Activated gamma-delta T cell treated with Interleukin-2 at 50 U/mL for 16 hours (primary cell): Measurements from ENCODE around the gene ZNF385B.
"Not testable (repeated sequence)": the region's sequence is repeated elsewhere in the genome, so short reads cannot be mapped to it uniquely, and the experiment has no call there.

Experiments
- DNase-seq: peaks from one replicate; pipeline ENCODE4 v3.0.0-alpha.2; 2020

Gene ZNF385B

DNA sequence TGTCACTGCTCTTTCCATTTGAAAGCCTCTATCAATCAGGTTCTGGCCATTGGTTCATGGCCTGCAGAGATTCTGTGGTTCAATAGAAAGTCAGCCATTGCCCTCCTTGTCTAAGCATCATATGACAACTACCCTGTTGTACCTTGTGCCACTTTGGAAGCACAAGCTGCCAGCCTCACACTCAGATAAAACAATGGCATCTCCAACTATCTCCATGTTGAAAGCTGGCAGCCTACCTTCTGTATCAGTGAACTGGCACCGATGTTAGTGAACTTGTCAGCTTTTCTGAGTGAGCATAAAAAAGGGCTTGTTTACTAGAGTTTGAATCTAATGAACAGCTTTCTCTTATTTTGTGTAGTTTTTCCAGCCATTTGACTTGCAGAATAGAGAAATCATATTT lies 393.5 kb downstream of the ZNF385B start:
- no peak for DNase-seq

- no peak for DNase-seq
Measured at GRCh38 chr2:179467111-179467510, 394.3 kb downstream of the ZNF385B start.

DNA sequence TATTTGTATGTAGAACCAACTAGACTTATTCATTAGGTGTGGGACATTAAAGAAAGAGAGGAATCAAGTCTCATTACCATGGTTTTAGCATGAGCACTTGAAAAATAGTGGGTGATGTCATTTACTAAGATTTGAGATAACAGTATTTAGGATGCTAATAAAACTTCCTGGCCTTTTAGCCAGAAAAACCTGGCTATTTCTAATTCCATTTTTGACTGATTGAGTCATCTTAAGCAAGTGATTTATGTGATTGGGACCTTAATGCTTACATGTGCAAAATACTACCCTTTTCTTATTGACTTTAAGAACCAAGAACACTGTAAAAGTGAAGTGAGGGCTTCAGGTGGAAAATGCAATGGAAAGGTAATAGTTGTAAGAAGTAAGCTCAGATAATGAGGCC lies 400.0 kb downstream of the ZNF385B start:
- no peak for DNase-seq

GRCh38 chr2:179460181-179460929 lies 401.1 kb downstream of the ZNF385B start:
- no peak for DNase-seq

DNA sequence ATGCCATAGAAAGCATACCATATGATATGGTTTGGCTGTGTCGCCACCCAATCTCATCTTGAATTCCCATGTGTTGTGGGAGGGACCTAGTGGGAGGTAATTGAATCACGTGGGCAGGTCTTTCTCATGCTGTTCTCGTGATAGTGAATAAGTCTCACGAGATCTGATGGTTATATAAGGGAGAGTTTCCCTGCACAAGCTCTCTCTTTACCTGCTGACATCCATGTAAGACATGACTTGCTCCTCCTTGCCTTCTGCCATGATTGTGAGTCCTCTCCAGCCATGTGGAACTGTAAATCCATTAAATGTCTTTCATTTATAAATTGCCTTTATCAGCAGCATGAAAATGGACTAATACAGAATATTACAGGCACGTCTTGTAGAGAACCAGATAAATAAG lies 403.3 kb downstream of the ZNF385B start:
- not testable (repeated sequence) for DNase-seq

DNA sequence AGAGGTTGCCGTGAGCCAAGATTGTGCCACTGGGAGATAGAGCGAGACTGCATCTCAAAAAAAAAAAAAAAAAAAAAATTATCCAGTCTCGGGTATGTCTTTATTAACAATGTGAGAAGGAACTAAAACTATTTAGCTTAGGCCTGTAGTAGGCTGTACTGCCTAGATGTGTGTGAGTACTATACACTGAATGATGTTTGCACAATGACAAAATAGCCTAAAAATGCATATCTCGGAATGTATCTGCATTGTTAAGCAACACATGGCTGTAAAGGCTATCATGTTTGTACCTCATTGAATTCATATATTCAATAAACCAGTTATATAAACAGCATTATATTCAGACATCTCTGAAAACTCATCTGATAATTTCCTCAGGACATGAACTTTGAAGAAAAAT lies 405.6 kb downstream of the ZNF385B start:
- no peak for DNase-seq

DNA sequence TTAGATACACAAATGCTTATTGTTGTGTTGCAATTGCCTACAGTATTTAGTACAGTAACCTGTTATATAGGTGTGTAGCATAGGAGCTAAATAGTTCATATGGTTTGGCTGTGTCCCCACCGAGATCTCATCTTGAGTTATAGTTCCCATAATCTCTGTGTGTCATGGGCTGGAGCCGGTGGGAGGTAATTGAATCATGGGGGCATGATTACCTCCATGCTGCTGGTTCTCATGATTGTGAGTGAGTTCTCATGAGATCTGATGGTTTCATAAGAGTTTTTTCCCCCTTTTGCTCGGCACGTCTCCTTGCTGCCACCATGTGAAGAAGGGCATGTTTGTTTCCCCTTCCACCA lies 406.3 kb downstream of the ZNF385B start:
- no peak for DNase-seq

- no peak for DNase-seq
Measured at GRCh38 chr2:179454443-179455171, 406.8 kb downstream of the ZNF385B start.

DNA sequence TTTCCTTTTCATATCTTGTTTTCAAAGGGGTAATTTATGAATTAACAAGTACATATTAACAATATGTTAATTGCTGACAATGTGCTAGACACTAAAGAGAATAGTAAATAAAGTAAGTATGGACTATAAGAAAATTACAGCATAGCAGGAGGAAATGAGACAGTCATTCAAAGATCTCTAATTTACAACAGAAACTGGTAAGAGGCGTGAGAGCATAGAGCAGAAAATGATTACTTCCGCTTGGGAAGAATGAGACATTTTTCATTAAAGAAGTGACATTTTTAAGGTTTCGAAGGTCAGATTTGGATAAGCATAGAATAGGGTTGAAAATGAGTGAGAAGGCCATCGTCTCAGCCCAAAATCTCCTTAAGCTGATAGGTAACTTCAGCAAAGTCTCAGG lies 412.4 kb downstream of the ZNF385B start:
- no peak for DNase-seq

- no peak for DNase-seq
Measured at GRCh38 chr2:179447839-179448447, 413.5 kb downstream of the ZNF385B start.

GRCh38 chr2:179447421-179447820 lies 414.0 kb downstream of the ZNF385B start:
- no peak for DNase-seq

- no peak for DNase-seq
Measured at GRCh38 chr2:179446476-179447141, 414.8 kb downstream of the ZNF385B start.

- no peak for DNase-seq
Measured at GRCh38 chr2:179444056-179444455, 417.4 kb downstream of the ZNF385B start.

DNA sequence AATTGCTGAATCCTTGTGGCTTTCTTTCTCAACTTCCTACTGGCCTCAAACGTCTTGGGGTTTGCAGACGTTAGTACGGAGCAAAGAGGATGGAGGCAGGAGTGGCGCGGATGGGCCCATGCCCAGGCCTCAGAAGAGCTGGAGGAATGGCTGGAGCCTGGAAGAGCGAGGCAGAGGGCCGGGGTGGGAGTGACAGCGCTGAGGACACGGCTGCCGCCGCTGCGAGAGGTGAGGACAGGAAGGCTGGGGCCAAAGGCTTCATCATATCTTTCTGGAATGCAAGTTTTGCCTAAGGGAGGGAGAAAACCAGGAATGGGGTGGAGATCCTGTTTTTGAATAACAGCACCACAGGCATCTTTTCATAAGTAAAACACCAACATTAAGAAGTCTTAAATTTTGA lies 418.2 kb downstream of the ZNF385B start:
- no peak for DNase-seq

- no peak for DNase-seq
Measured at GRCh38 chr2:179442206-179442605, 419.2 kb downstream of the ZNF385B start.

DNA sequence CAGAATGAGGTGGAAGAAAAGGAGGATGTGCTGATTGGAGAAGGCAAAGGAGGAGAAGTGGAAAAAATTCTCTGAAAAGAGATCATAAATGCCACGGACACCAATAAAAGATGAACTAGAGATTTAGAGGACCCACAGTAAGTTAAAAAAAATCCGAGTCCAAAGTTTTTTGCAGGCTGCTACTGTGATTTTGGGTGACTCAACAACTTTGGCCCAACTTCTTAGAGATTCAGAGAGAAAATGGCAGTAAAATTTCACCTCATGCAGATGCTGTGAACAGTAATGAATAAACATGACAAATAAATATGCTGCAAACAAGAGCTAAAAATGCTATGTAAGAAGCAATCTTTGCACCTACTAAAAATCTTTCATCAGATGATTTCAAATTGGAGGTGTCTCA lies 419.9 kb downstream of the ZNF385B start:
- DNase-seq, result no peak

GRCh38 chr2:179440642-179441251 lies 420.7 kb downstream of the ZNF385B start:
- DNase-seq, result no peak

DNA sequence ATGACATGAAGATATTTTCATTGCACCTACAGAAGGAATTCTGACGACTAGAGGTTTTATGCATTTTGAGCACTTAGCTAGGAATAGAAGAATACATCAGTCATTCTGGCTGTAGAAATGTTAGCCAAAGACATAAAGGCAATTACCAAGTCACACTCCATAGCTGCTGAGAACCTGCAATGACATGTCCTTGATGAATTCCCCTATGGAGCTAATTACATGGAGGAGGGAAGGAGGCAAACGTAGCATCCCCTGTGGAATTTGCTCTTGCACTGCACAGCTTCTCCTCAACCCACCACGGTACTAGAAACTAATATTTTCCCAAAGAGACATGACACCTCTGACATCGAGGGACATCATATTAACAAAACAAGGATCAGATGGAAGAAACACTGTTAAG lies 422.8 kb downstream of the ZNF385B start:
- DNase-seq, result no peak

DNA sequence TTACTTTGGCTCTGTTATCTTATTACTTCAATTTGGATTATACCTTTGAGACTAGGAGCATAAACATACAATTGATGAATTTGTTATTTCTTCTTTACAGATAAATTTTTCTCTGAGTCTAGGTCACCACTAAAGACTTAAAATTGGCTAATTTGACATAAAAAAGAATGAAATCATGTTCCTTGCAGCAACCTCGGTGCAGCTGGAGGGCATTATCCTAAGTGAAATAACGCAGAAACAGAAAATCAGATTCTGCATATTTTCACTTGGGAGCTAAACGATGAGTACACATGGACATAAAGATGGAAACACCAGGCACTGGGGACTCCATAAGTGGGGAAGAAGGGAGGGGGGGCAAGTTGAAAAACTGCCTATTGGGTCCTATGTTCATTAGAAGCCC lies 424.0 kb downstream of the ZNF385B start:
- DNase-seq, result no peak

GRCh38 chr2:179435566-179435965 lies 425.8 kb downstream of the ZNF385B start:
- DNase-seq, result no peak

DNA sequence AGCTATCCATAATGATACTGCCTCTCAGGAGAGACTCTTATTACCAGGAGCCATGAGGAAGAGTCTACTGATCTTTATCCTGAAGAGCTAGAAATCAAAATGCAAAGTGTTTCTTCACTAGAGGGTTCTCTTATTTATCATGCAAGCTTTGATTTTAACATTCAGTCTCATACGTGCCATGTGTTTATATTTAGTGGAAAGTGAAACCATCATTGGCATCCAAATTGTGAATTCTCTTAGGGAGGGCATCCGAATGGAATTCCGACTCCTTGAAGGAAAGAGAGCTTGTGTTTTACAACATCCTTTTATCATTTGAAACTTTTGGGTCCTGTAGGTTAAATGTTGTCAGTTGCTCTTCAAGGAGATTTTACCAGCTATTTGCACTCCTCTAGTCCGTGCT lies 426.4 kb downstream of the ZNF385B start:
- DNase-seq, result no peak

GRCh38 chr2:179434357-179434756 lies 427.1 kb downstream of the ZNF385B start:
- DNase-seq, result no peak

GRCh38 chr2:179432751-179433150 lies 428.7 kb downstream of the ZNF385B start:
- no peak for DNase-seq
